Mesothelial cell of epicardium (in vitro differentiated cells): ENCODE measurements around the gene REEP6. TPM values are rescaled to one million over a fixed set of nuclear protein-coding genes. Genes with fewer than 3 reads are reported as not detected.

Experiments
- DNase-seq, 2 experiments: peaks; one replicate each; pipeline ENCODE4 v3.0.0; 2021; ENCODE audit warnings: low spot score in 2 of 2; ENCODE audit not compliant: unreplicated experiment in 2 of 2
- H3K27ac Mint-ChIP-seq: 2 replicates; pipeline ENCODE4 v1.8.0; 2021; ENCODE audit warnings: mixed read lengths
- H3K27me3 Mint-ChIP-seq: 2 replicates; pipeline ENCODE4 v1.8.0; 2021; ENCODE audit warnings: low read depth, mixed read lengths
- H3K36me3 Mint-ChIP-seq: 2 replicates; pipeline ENCODE4 v1.8.0; 2021; ENCODE audit warnings: mixed read lengths
- H3K4me1 Mint-ChIP-seq: 2 replicates; pipeline ENCODE4 v1.8.0; 2021; ENCODE audit warnings: mixed read lengths
- H3K4me3 Mint-ChIP-seq: 2 replicates; pipeline ENCODE4 v1.8.0; 2021; ENCODE audit warnings: mild to moderate bottlenecking, moderate library complexity, mixed read lengths
- H3K9me3 Mint-ChIP-seq: 2 replicates; pipeline ENCODE4 v1.8.0; 2021; ENCODE audit warnings: mixed read lengths
- CTCF ChIP-seq: fragments of 200-600 bp; sonication (generic); IDR thresholded peaks from one replicate; pipeline ENCODE4 v1.5.0; 2021; ENCODE audit warnings: antibody characterized with exemption; ENCODE audit not compliant: unreplicated experiment
- total RNA-seq: library from RNA; stranded (reverse); gene quantifications from 3 replicates; pipeline ENCODE4 v1.2.1, GENCODE V29; 2021

REEP6 gene
- total RNA-seq, 1 donor from 2014 or later, result 3.8 TPM

- Mint-ChIP-seq H3K27me3 (no peaks in the 10 kb centered on the region), H3K9me3 (no peaks in the 10 kb centered on the region), H3K4me1 (peaks cover 4% of the 10 kb centered on the region), H3K4me3 (no peak overlapping the region), H3K36me3 (peaks cover 2% of the 10 kb centered on the region), H3K27ac (no peak overlapping the region)
- TF ChIP-seq CTCF, result no peak
- no peak for DNase-seq
These were observed 9.6 kb upstream of the REEP6 start for GRCh38 chr19:1481224-1481892.

GRCh38 chr19:1481893-1482360 is 9.1 kb upstream of the REEP6 start:
- no peak overlapping the region for H3K27ac Mint-ChIP-seq
- no peak for TF ChIP-seq CTCF
- DNase-seq, result no peak
- no peaks in the 10 kb centered on the region for H3K27me3 Mint-ChIP-seq
- no peaks in the 10 kb centered on the region for H3K9me3 Mint-ChIP-seq
- H3K4me3 Mint-ChIP-seq, result no peak overlapping the region
- peaks cover 4% of the 10 kb centered on the region for H3K4me1 Mint-ChIP-seq
- H3K36me3 Mint-ChIP-seq, result peaks cover 2% of the 10 kb centered on the region

- Mint-ChIP-seq H3K27me3 (no peaks in the 10 kb centered on the region), H3K4me1 (peaks cover 4% of the 10 kb centered on the region), H3K36me3 (peaks cover 2% of the 10 kb centered on the region), H3K9me3 (no peaks in the 10 kb centered on the region), H3K27ac (no peak overlapping the region), H3K4me3 (no peak overlapping the region)
- DNase-seq, result no peak
- TF ChIP-seq CTCF, result no peak
These were observed 8.4 kb upstream of the REEP6 start for GRCh38 chr19:1482361-1483130.

GRCh38 chr19:1483131-1483978 is 7.6 kb upstream of the REEP6 start:
- H3K27me3 Mint-ChIP-seq, result no peaks in the 10 kb centered on the region
- TF ChIP-seq CTCF, result no peak
- H3K4me3 Mint-ChIP-seq, result no peak overlapping the region
- DNase-seq, result no peak
- H3K27ac Mint-ChIP-seq, result no peak overlapping the region
- no peaks in the 10 kb centered on the region for H3K9me3 Mint-ChIP-seq
- peaks cover 2% of the 10 kb centered on the region for H3K36me3 Mint-ChIP-seq
- peaks cover 4% of the 10 kb centered on the region for H3K4me1 Mint-ChIP-seq

GRCh38 chr19:1483979-1484428 is 7.0 kb upstream of the REEP6 start:
- peaks cover 2% of the 10 kb centered on the region for H3K36me3 Mint-ChIP-seq
- TF ChIP-seq CTCF, result no peak
- no peaks in the 10 kb centered on the region for H3K9me3 Mint-ChIP-seq

More at GRCh38 chr19:1483979-1484428, 7.0 kb upstream of the REEP6 start:
- H3K4me1 Mint-ChIP-seq, result peaks cover 3% of the 10 kb centered on the region
- H3K27ac Mint-ChIP-seq, result no peak overlapping the region
- H3K4me3 Mint-ChIP-seq, result no peak overlapping the region
- no peak for DNase-seq
- no peaks in the 10 kb centered on the region for H3K27me3 Mint-ChIP-seq
